WTC11 (cell line): ENCODE results near the gene CORO7. TPM values are rescaled to one million over a fixed set of nuclear protein-coding genes. Genes with fewer than 3 reads are reported as not detected.

Experiments
- CREM ChIP-seq: sonication (generic); formaldehyde crosslinking; IDR thresholded peaks from 2 replicates; pipeline ENCODE4 v1.8.1; 2022; ENCODE audit warnings: mild to moderate bottlenecking, missing genetic modification reagents, moderate library complexity
- ESRRA ChIP-seq: sonication (generic); formaldehyde crosslinking; IDR thresholded peaks from 2 replicates; pipeline ENCODE4 v1.8.1; 2022; ENCODE audit warnings: mild to moderate bottlenecking, missing genetic modification reagents, borderline replicate concordance
- FOXK1 ChIP-seq: sonication (generic); formaldehyde crosslinking; IDR thresholded peaks from 2 replicates; pipeline ENCODE4 v1.8.0; 2022; ENCODE audit warnings: mild to moderate bottlenecking, moderate library complexity, missing genetic modification reagents
- NFATC4 ChIP-seq: fragments of 250-450 bp; sonication (Bioruptor Pico); IDR thresholded peaks from 2 replicates; pipeline ENCODE4 v1.9.0; 2021; ENCODE audit warnings: mild to moderate bottlenecking
- RELA ChIP-seq: sonication (generic); formaldehyde crosslinking; IDR thresholded peaks from 2 replicates; pipeline ENCODE4 v1.8.1; 2022; ENCODE audit warnings: missing genetic modification reagents, mild to moderate bottlenecking, borderline replicate concordance
- TCF7 ChIP-seq: sonication (generic); formaldehyde crosslinking; IDR thresholded peaks from 2 replicates; pipeline ENCODE4 v1.8.0; 2022; ENCODE audit warnings: mild to moderate bottlenecking, low read depth, missing genetic modification reagents, moderate library complexity
- ZNF121 ChIP-seq: sonication (generic); formaldehyde crosslinking; IDR thresholded peaks from 2 replicates; pipeline ENCODE4 v1.8.0; 2023; ENCODE audit warnings: missing genetic modification reagents
- ZNF416 ChIP-seq: fragments of 250-450 bp; sonication (Bioruptor Pico); IDR thresholded peaks from 2 replicates; pipeline ENCODE4 v1.9.0; 2021; ENCODE audit warnings: mild to moderate bottlenecking, inconsistent platforms
- total RNA-seq: library from RNA; stranded (reverse); gene quantifications from 3 replicates; pipeline ENCODE4 v1.2.3, GENCODE V29; 2021
- TF ChIP-seq, protein P1 (sequence below): sonication (generic); formaldehyde crosslinking; IDR thresholded peaks from 2 replicates; pipeline ENCODE4 v1.8.0; 2023; ENCODE audit warnings: missing genetic modification reagents, mild to moderate bottlenecking, borderline replicate concordance
- TF ChIP-seq, protein P2 (sequence below): sonication (generic); formaldehyde crosslinking; IDR thresholded peaks from 2 replicates; pipeline ENCODE4 v1.8.0; 2023; ENCODE audit warnings: missing genetic modification reagents
- TF ChIP-seq, protein P3 (sequence below): sonication (generic); formaldehyde crosslinking; conservative IDR thresholded peaks from 2 replicates; pipeline ENCODE4 v1.8.1; 2023; ENCODE audit warnings: mild to moderate bottlenecking, low read depth, missing genetic modification reagents, moderate library complexity
- TF ChIP-seq, protein P4 (sequence below): sonication (generic); formaldehyde crosslinking; IDR thresholded peaks from 2 replicates; pipeline ENCODE4 v1.8.0; 2022; ENCODE audit warnings: mild to moderate bottlenecking, missing genetic modification reagents
- TF ChIP-seq, protein P5 (sequence below): sonication (generic); formaldehyde crosslinking; IDR thresholded peaks from 2 replicates; pipeline ENCODE4 v1.8.1; 2022; ENCODE audit warnings: mild to moderate bottlenecking, moderate library complexity, missing genetic modification reagents
- TF ChIP-seq, protein P6 (sequence below): fragments of 250-450 bp; sonication (Bioruptor Pico); IDR thresholded peaks from 2 replicates; pipeline ENCODE4 v1.9.0; 2021; ENCODE audit warnings: moderate library complexity, mild to moderate bottlenecking, inconsistent platforms, borderline replicate concordance

Gene CORO7
- total RNA-seq, 1 experiment from 2014 or later: 45.5 TPM

DNA sequence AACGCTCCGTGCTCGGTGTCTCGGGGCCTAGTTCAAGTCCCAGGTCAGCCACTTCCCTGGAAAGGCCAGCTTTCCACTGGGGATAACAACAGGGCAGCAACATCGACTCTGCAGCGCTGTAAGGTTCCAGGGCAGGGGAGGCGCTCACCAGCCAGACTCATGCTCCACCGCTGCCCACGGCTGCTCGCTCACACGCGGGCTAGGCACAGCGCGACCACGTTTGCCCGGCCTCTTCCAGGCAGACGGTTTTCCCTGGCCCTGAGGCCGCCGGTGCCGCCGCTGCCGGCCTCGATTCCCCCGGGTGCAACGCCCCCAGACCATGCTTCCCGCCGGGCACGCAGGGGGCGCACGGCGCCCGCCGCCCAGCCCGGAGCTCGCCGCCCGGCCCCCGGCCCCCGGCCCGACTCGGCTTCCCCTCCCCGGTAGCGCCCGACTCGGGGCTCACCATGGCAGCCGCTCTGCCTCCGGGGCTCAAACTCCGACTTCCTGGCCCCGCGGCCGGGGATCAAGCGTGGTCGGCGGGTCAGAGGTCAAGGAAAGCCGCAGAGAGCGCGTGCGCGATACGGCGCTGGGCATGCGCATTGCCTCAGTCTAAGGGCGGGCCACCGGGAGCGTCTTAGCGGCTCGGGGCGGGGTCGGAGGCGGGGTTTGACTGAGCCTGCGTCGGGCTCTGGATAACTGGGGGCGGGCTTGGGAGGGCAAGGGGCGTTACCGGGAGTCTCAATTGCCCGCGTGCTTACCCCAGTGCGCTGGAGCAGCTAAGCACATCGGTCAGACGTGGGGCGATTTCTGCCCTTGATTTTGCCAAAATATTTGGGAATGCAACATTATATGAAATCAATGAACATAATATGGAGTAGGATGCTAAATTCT is 65.4 kb downstream of the CORO7 start, which contains the start of gene PAM16 (continued):
- TF ChIP-seq, protein P1, sequence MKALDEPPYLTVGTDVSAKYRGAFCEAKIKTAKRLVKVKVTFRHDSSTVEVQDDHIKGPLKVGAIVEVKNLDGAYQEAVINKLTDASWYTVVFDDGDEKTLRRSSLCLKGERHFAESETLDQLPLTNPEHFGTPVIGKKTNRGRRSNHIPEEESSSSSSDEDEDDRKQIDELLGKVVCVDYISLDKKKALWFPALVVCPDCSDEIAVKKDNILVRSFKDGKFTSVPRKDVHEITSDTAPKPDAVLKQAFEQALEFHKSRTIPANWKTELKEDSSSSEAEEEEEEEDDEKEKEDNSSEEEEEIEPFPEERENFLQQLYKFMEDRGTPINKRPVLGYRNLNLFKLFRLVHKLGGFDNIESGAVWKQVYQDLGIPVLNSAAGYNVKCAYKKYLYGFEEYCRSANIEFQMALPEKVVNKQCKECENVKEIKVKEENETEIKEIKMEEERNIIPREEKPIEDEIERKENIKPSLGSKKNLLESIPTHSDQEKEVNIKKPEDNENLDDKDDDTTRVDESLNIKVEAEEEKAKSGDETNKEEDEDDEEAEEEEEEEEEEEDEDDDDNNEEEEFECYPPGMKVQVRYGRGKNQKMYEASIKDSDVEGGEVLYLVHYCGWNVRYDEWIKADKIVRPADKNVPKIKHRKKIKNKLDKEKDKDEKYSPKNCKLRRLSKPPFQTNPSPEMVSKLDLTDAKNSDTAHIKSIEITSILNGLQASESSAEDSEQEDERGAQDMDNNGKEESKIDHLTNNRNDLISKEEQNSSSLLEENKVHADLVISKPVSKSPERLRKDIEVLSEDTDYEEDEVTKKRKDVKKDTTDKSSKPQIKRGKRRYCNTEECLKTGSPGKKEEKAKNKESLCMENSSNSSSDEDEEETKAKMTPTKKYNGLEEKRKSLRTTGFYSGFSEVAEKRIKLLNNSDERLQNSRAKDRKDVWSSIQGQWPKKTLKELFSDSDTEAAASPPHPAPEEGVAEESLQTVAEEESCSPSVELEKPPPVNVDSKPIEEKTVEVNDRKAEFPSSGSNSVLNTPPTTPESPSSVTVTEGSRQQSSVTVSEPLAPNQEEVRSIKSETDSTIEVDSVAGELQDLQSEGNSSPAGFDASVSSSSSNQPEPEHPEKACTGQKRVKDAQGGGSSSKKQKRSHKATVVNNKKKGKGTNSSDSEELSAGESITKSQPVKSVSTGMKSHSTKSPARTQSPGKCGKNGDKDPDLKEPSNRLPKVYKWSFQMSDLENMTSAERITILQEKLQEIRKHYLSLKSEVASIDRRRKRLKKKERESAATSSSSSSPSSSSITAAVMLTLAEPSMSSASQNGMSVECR: 0 out of 2 replicates have a peak, but pooled peaks have one; percentile 34
- TF ChIP-seq, protein P2, sequence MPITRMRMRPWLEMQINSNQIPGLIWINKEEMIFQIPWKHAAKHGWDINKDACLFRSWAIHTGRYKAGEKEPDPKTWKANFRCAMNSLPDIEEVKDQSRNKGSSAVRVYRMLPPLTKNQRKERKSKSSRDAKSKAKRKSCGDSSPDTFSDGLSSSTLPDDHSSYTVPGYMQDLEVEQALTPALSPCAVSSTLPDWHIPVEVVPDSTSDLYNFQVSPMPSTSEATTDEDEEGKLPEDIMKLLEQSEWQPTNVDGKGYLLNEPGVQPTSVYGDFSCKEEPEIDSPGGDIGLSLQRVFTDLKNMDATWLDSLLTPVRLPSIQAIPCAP (CRISPR knock-in tag): no peak
- TF ChIP-seq ESRRA (CRISPR knock-in tag) (peak; percentile 74; the same call in 1 of the 2 replicates), TCF7 (CRISPR knock-in tag) (0 out of 2 replicates have a peak, but pooled peaks have one; percentile 34), NFATC4 (CRISPR knock-in tag) (no peak), FOXK1 (CRISPR knock-in tag) (no peak), ZNF121 (CRISPR knock-in tag) (peak; percentile 66; the same call in 1 of the 2 replicates), CREM (CRISPR knock-in tag) (no peak), RELA (peak; percentile 60; the same call in 1 of the 2 replicates), ZNF416 (0 out of 2 replicates have a peak, but pooled peaks have one; percentile 16)
- TF ChIP-seq, protein P3, sequence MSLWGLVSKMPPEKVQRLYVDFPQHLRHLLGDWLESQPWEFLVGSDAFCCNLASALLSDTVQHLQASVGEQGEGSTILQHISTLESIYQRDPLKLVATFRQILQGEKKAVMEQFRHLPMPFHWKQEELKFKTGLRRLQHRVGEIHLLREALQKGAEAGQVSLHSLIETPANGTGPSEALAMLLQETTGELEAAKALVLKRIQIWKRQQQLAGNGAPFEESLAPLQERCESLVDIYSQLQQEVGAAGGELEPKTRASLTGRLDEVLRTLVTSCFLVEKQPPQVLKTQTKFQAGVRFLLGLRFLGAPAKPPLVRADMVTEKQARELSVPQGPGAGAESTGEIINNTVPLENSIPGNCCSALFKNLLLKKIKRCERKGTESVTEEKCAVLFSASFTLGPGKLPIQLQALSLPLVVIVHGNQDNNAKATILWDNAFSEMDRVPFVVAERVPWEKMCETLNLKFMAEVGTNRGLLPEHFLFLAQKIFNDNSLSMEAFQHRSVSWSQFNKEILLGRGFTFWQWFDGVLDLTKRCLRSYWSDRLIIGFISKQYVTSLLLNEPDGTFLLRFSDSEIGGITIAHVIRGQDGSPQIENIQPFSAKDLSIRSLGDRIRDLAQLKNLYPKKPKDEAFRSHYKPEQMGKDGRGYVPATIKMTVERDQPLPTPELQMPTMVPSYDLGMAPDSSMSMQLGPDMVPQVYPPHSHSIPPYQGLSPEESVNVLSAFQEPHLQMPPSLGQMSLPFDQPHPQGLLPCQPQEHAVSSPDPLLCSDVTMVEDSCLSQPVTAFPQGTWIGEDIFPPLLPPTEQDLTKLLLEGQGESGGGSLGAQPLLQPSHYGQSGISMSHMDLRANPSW (CRISPR knock-in tag): no peak
- TF ChIP-seq, protein P4, sequence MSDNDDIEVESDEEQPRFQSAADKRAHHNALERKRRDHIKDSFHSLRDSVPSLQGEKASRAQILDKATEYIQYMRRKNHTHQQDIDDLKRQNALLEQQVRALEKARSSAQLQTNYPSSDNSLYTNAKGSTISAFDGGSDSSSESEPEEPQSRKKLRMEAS (CRISPR knock-in tag): peak; percentile 73; the same call in 1 of the 2 replicates
- TF ChIP-seq, protein P5, sequence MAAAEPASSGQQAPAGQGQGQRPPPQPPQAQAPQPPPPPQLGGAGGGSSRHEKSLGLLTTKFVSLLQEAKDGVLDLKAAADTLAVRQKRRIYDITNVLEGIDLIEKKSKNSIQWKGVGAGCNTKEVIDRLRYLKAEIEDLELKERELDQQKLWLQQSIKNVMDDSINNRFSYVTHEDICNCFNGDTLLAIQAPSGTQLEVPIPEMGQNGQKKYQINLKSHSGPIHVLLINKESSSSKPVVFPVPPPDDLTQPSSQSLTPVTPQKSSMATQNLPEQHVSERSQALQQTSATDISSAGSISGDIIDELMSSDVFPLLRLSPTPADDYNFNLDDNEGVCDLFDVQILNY (CRISPR knock-in tag): 0 out of 2 replicates have a peak, but pooled peaks have one; percentile 14
- TF ChIP-seq, protein P6, sequence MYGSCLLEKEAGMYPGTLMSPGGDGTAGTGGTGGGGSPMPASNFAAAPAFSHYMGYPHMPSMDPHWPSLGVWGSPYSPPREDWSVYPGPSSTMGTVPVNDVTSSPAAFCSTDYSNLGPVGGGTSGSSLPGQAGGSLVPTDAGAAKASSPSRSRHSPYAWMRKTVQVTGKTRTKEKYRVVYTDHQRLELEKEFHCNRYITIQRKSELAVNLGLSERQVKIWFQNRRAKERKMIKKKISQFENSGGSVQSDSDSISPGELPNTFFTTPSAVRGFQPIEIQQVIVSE (CRISPR knock-in tag): no peak
- TF ChIP-seq, all 79 proteins: peak for 19
